GM23248 (cell line): ENCODE measurements around the gene VPS52.

Experiments used
- EZH2 ChIP-seq: fragments of 200-600 bp; sonication (generic); IDR thresholded peaks from 2 replicates; pipeline ENCODE4 v1.6.1; 2018; ENCODE audit warnings: antibody characterized with exemption, mild to moderate bottlenecking; ENCODE audit not compliant: insufficient read depth, poor library complexity, severe bottlenecking
- EZH2phosphoT487 ChIP-seq: fragments of 200-600 bp; sonication (generic); IDR thresholded peaks from 2 replicates; pipeline ENCODE4 v1.6.1; 2018; ENCODE audit warnings: antibody characterized with exemption, moderate library complexity, mild to moderate bottlenecking, low read depth; ENCODE audit not compliant: insufficient read depth

GRCh38 chr6:33315793-33316602 is 44.3 kb upstream of the VPS52 start:
- no peak for TF ChIP-seq EZH2
- no peak for TF ChIP-seq EZH2phosphoT487
